ENCODE measurements around the gene GVQW3. TPM values are rescaled to one million over a fixed set of nuclear protein-coding genes. Genes with fewer than 3 reads are reported as not detected.

Gene GVQW3
- total RNA-seq, 1 experiment from 2014 or later: 4.7 TPM

DNA sequence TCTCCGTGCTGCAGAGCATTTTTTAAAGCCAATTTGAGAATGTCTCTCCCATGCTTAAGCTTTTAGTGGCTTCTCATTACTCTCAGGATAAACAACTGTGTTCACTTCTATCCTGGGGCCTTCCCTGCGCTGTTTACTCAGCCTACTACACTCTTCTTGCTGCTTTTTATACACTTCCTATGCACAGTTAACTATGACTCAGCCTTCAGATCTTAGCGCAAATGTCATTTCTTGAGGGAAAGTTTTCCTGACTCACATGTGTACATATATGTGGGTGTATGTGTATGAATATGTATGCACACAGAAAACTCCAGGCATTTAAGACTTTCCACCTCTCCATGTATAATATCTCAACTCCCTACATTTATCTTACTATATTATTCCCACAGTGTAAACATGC, 10.0 kb upstream of the GVQW3 start (continued):
- TF ChIP-seq EZH2 (IDR thresholded peaks at IDR 0.05): no peak

DNA sequence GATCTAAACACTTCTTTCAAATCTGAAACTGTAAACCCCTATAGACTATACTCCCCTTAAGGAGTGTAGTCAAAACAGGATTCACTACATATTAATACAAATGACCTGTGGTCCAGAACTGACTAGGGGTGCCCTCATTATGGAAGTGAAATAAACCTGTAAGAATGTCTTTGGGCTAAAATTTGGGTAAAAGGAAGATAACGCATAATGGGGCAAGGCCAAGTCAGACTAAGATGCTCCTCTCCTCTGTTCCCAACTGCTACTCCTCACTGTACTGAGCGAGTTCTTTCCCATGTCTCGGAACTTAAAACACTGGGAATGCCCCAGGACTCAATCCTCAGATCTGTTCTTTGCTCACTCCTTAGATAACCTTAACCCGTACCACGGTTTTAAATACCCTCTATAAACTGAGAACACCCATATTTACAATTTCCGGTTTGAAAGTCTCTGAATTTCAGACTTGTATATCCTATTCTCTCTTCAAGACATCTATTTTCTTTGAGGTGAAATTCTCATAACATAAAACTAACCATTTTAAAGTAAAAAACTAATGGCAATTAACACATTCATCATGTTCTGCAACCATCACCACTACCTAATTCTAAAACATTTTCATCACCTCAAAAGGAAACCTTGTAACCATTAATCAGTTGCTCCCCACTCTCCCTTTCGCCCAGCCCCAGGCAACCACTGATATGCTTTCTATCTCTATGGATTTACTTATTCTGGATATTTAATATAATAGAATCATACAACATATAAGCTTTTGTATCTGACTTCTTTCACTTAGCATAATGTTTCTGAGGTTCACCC, 4.2 kb upstream of the GVQW3 start:
- TF ChIP-seq ELF1 (IDR thresholded peaks at IDR 0.05; ENCODE audit: borderline replicate concordance, low read depth) (no peak), EGR1 (IDR thresholded peaks at IDR 0.05; ENCODE audit: low read depth) (no peak), CEBPB (IDR thresholded peaks at IDR 0.05; ENCODE audit: low read depth) (no peak)

DNA sequence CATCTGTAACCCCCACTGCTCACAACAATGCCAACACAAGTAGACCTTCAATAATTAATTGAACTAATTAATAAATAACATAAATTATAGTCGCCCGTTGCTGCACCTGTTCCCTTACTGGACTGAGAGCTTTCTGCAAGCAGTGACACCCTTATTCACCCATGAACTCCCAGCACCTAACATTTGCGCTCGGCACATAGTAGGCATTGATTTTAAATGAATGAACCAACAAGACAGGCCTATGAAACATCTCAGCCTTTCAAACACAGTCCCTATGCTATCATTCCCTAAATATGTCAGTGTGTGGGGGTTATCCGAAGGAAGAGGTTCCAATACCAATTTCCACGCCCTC, 1.3 kb upstream of the GVQW3 start:
- peak overlapping the region; percentile 82 for H3K4me2 ChIP-seq (ENCODE audit: low read length)
- no peaks in the 10 kb centered on the region for H3K9me2 ChIP-seq (ENCODE audit: insufficient read depth)
- peaks cover 6 to 20% of the 10 kb centered on the region in 2 experiments for H3K4me1 ChIP-seq (ENCODE audit: control insufficient read depth in 1 of 2, insufficient read depth in 2 of 2, low read length in 2 of 2)
- peak overlapping the region; percentile 84 for H3K9ac ChIP-seq (ENCODE audit: low read length)
- ChIA-PET POLR2A (no interaction called here), CTCF (no interaction called here), RAD21 (ENCODE audit: low non-redundant PET in 1 of 2, low total read pairs in 2 of 2, uncharacterized antibody in 2 of 2, unreplicated experiment in 2 of 2) (no interaction called here)
- intact Hi-C loops (cut with micrococcal nuclease): loop anchor here (5.0 to 10.0 kb wide), 2 partner anchors 63 to 135 kb away; no protein-coding TSS in a partner anchor
- no TSS peak for BruUV-seq (replicated peaks)
- peaks cover 58% of the 10 kb centered on the region for H3K79me2 ChIP-seq (ENCODE audit: insufficient read depth, low read length)
- no peak for DNase-seq (ENCODE audit: low read depth, low spot score)
- peak overlapping the region; percentile 76 to 95 for H3K4me3 ChIP-seq (replicated peaks in 1 of 2; ENCODE audit: low read depth in 1 of 2, low read length in 2 of 2)
- H3K27ac ChIP-seq (ENCODE audit: low read depth, low read length): peak overlapping the region; percentile 79; the same call in 1 of the 2 replicates
- no peaks in the 10 kb centered on the region for H3K9me3 ChIP-seq (ENCODE audit: control insufficient read depth in 1 of 2, insufficient read depth in 1 of 2, low read depth in 1 of 2, low read length in 2 of 2)
- ATAC-seq: no peak
- H4K20me1 ChIP-seq (ENCODE audit: insufficient read depth): no peaks in the 10 kb centered on the region
- no peaks in the 10 kb centered on the region for H3K27me3 ChIP-seq (ENCODE audit: insufficient read depth, low read length)
- H3K36me3 ChIP-seq (ENCODE audit: control insufficient read depth in 1 of 2, insufficient read depth in 2 of 2, low read length in 2 of 2): no peaks in the 10 kb centered on the region; a peak in 1 of 4 replicates
- TF ChIP-seq JUND (IDR thresholded peaks at IDR 0.05) (no peak), POLR2A (IDR thresholded peaks at IDR 0.05; ENCODE audit: borderline replicate concordance, extremely low read depth, insufficient read depth, insufficient read length) (no peak), CEBPB (IDR thresholded peaks at IDR 0.05; ENCODE audit: low read depth) (no peak), ZNF274 (IDR thresholded peaks at IDR 0.05; ENCODE audit: low read depth, low read length) (no peak), SIN3A (IDR thresholded peaks at IDR 0.05; ENCODE audit: low read depth) (0 out of 2 replicates have a peak, but pooled peaks have one; percentile 52), FOSL1 (IDR thresholded peaks at IDR 0.05; ENCODE audit: low read depth) (no peak)
- TF ChIP-seq, protein P1, sequence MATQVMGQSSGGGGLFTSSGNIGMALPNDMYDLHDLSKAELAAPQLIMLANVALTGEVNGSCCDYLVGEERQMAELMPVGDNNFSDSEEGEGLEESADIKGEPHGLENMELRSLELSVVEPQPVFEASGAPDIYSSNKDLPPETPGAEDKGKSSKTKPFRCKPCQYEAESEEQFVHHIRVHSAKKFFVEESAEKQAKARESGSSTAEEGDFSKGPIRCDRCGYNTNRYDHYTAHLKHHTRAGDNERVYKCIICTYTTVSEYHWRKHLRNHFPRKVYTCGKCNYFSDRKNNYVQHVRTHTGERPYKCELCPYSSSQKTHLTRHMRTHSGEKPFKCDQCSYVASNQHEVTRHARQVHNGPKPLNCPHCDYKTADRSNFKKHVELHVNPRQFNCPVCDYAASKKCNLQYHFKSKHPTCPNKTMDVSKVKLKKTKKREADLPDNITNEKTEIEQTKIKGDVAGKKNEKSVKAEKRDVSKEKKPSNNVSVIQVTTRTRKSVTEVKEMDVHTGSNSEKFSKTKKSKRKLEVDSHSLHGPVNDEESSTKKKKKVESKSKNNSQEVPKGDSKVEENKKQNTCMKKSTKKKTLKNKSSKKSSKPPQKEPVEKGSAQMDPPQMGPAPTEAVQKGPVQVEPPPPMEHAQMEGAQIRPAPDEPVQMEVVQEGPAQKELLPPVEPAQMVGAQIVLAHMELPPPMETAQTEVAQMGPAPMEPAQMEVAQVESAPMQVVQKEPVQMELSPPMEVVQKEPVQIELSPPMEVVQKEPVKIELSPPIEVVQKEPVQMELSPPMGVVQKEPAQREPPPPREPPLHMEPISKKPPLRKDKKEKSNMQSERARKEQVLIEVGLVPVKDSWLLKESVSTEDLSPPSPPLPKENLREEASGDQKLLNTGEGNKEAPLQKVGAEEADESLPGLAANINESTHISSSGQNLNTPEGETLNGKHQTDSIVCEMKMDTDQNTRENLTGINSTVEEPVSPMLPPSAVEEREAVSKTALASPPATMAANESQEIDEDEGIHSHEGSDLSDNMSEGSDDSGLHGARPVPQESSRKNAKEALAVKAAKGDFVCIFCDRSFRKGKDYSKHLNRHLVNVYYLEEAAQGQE (IDR thresholded peaks at IDR 0.05; ENCODE audit: low read depth): no peak
- H2AFZ ChIP-seq (ENCODE audit: low read depth, low read length, poor library complexity, severe bottlenecking): no peak overlapping the region

More for the DNA sequence above, 4.2 kb upstream of the GVQW3 start:
- Histone ChIP-seq H3K79me2 (ENCODE audit: insufficient read depth, low read length) (peaks cover 87% of the 10 kb centered on the region), H3K4me2 (ENCODE audit: low read length) (no peak overlapping the region), H3K4me3 (replicated peaks in 1 of 2; ENCODE audit: low read depth in 1 of 2, low read length in 2 of 2) (no peak overlapping the region), H3K36me3 (ENCODE audit: control insufficient read depth in 1 of 2, insufficient read depth in 2 of 2, low read length in 2 of 2) (no peaks in the 10 kb centered on the region; a peak in 1 of 4 replicates), H3K27ac (ENCODE audit: low read depth, low read length) (no peak overlapping the region), H3K9ac (ENCODE audit: low read length) (no peak overlapping the region), H4K20me1 (ENCODE audit: insufficient read depth) (no peaks in the 10 kb centered on the region), H3K9me2 (ENCODE audit: insufficient read depth) (no peaks in the 10 kb centered on the region), H3K9me3 (ENCODE audit: control insufficient read depth in 1 of 2, insufficient read depth in 1 of 2, low read depth in 1 of 2, low read length in 2 of 2) (no peaks in the 10 kb centered on the region), H2AFZ (ENCODE audit: low read depth, low read length, poor library complexity, severe bottlenecking) (no peak overlapping the region), H3K27me3 (ENCODE audit: insufficient read depth, low read length) (no peaks in the 10 kb centered on the region), H3K4me1 (ENCODE audit: control insufficient read depth in 1 of 2, insufficient read depth in 2 of 2, low read length in 2 of 2) (peaks cover 6 to 19% of the 10 kb centered on the region in 2 experiments)
- RAD21 ChIA-PET (ENCODE audit: low non-redundant PET in 1 of 2, low total read pairs in 2 of 2, uncharacterized antibody in 2 of 2, unreplicated experiment in 2 of 2): no interaction called here
- ATAC-seq: no peak
- POLR2A ChIA-PET: no interaction called here
- CTCF ChIA-PET: no interaction called here
- DNase-seq (ENCODE audit: low read depth, low spot score): no peak
- intact Hi-C loops (cut with micrococcal nuclease): loop anchor here (10.0 kb wide), 1 partner anchor 138 kb away; no protein-coding TSS in a partner anchor
- no TSS peak for BruUV-seq (replicated peaks)

All from HCT116 (cell line).